RWPE1 (cell line): ENCODE measurements around the gene CYP2W1.
A peak's percentile ranks its signal among the peaks of the same experiment; 100 is the strongest.

Source experiments
- CTCF ChIA-PET: fragments of 350-600 bp; sonication (Branson Sonifier 250); formaldehyde crosslinking; extraction: SDS; loops from one replicate; lab custom pipeline; 2021; lab: Yijun Ruan, JAX
- POLR2A ChIA-PET: fragments of 400-600 bp; formaldehyde crosslinking; extraction: SDS; loops from one replicate; lab custom pipeline; 2020; ENCODE audit warnings: antibody characterized with exemption; ENCODE audit not compliant: low non-redundant PET; lab: Yijun Ruan, JAX
- DNase-seq: peaks from one replicate; pipeline ENCODE4 v3.0.0; 2012; ENCODE audit warnings: low spot score
- H3K27ac ChIP-seq: fragments of 450-650 bp; 2 replicates; pipeline ENCODE4 v1.5.1; 2017
- TF ChIP-seq, protein P1 (sequence below): fragments of 450-650 bp; conservative IDR thresholded peaks from 2 replicates; pipeline ENCODE4 v1.5.1; 2017; ENCODE audit warnings: low read depth, mild to moderate bottlenecking

Gene CYP2W1

DNA sequence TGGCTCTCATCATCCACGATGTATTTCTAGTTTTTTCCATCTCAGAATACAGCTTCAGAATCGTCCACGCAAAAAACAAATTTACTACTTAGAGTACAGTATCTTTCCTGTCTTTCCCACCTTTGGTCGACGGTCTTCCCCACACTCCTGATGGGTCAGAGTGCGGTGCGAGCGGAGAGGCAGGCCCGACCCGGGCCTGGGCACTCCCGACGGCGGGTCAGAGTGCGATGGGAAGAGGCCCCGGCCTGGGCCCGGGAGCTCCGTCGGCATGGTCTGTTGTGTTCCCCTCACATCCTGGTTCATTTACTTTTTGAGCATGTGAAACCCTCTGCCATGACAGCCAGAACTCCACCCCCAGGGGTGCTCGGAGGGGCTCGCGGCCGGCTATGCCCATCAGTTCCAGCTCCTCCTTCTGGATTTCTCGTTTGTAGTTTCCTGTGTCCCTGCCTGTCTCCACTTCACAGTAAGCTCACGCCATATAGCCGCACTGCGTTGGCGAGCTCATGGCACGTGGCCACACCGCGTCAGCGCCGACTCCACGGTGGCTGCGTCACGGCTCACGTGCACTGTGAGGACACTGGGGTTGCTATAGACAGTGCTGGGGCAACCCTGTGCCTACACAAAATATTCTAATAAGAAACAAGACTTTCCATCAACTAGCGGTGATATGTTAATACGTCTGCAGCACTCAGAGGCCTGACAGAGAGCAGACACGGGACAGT, 15.5 kb upstream of the CYP2W1 start:
- CTCF ChIA-PET = interaction anchor here (0.7 to 1.2 kb wide), 3 partner anchors 13 to 508 kb away, joined by 3 read pairs; partner anchors contain the start of gene ADAP1
- POLR2A ChIA-PET = no interaction called here
- peak overlapping the region; percentile 48 for H3K27ac ChIP-seq
- no peak for DNase-seq
- TF ChIP-seq, protein P1, sequence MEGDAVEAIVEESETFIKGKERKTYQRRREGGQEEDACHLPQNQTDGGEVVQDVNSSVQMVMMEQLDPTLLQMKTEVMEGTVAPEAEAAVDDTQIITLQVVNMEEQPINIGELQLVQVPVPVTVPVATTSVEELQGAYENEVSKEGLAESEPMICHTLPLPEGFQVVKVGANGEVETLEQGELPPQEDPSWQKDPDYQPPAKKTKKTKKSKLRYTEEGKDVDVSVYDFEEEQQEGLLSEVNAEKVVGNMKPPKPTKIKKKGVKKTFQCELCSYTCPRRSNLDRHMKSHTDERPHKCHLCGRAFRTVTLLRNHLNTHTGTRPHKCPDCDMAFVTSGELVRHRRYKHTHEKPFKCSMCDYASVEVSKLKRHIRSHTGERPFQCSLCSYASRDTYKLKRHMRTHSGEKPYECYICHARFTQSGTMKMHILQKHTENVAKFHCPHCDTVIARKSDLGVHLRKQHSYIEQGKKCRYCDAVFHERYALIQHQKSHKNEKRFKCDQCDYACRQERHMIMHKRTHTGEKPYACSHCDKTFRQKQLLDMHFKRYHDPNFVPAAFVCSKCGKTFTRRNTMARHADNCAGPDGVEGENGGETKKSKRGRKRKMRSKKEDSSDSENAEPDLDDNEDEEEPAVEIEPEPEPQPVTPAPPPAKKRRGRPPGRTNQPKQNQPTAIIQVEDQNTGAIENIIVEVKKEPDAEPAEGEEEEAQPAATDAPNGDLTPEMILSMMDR = no peak

DNA sequence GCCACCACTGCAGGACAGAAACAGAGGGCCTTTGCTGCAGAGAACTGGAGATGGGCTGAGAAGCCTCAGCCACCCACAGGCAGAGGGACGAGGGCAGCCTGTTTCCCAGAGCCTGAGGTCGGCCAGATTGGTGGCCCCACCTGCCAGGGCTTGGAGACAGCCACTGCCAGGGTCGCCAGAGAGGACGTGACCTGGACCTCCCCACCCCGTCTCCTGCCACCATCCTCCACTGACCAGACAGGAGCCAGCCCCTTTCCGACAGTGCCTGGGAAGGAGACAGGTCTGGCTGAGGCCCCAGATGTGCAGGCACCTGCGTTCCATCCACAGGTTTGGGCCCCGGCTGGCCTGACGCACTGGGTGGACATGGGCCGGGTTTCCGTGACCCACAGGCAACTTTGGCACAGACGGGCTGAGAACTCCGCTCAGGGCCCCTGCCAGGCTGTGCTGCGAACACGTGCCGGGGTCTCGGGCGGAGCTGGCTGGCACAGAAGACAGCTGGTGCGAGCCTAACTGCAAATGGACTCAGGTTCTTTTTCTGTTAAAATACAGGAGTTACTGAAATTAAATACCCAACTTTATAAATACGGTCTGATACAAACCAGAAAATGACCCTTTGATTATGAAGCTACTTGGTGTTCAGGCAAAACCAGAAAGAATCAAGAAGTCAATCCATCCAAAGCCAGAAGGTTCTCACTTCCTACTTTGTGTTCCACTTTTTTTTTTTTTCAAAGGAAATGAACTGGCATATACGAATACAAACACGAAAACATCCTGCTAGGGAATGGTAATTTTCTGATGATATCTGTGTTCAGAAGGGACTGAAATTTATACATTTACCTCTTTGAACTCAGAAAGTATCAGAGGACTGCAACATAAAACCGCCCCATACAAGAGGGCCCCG, 14.5 kb upstream of the CYP2W1 start:
- DNase-seq = no peak
- CTCF ChIA-PET = interaction anchor here (0.6 to 0.7 kb wide), 2 partner anchors 55 to 59 kb away, joined by 3 to 4 read pairs; no protein-coding TSS in a partner anchor
- TF ChIP-seq, protein P1 = no peak
- POLR2A ChIA-PET = no interaction called here
- peak overlapping the region; percentile 48; the same call in 1 of the 2 replicates for H3K27ac ChIP-seq

DNA sequence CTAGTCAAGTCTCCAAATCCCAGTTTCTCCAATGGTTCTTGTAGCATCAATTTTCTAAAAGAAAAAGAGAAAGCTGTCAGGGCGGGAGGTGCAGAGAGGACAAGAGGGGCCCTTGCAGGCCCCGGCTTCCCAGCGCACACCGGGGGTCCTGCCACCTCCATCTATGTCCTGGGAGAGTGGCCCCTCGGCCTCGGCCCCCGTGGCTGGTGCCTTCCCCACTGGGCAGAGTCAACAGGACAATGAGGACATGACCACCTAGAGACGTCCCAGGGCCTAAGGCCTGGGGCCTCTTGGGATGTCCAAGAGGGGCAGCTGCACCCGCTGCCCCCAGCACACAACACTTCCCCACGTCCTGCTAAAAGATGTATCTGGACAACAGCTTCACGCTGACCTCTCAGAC, 13.6 kb upstream of the CYP2W1 start:
- H3K27ac ChIP-seq = no peak overlapping the region
- TF ChIP-seq, protein P1 = no peak
- ChIA-PET CTCF (no interaction called here), POLR2A (no interaction called here)
- DNase-seq = no peak

DNA sequence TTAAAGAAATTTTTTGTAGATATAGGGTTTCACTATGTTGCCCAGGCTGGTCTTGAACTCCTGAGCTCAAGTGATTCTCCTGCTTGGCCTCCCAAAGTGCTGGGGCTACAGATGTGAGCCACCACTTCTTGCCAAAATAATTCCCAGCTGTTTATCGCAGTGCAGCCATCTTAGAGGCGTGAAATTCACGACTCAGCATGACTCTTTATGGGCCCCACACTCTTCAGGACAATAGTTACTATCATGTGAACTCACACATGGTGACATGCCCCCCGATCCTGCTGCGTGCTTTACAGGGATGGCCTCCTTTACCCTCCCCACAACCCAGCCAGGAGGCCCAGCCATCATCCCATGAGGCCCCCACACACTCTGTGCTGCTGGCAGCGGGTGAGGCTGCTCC, 12.2 kb upstream of the CYP2W1 start:
- DNase-seq = no peak
- TF ChIP-seq, protein P1 = no peak
- POLR2A ChIA-PET = no interaction called here
- peak overlapping the region; percentile 16; the same call in 1 of the 2 replicates for H3K27ac ChIP-seq
- CTCF ChIA-PET = interaction anchor here (0.5 kb wide), 1 partner anchor 411 kb away, joined by 3 read pairs; no protein-coding TSS in a partner anchor

DNA sequence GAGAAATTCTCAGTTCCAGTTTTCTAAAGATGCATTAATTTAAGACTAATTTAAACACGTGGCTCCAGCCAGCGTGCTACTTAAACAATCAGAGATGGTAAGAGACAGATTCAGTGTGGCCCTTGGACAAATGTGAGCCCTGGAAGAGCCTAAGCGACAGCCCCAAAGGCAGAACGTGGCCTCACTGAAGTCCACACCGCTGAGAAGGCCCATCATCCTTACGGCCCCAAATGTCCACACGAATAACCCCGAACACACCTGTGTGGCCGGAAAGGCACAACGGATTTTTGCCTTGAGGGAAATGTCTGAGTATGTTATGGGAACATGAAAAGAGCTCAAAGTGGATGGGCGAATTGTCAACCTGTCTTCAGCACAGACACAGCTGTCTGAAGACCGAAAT, 10.9 kb upstream of the CYP2W1 start:
- no peak overlapping the region for H3K27ac ChIP-seq
- ChIA-PET CTCF (interaction anchor here (0.6 to 1.1 kb wide), 3 partner anchors 93 to 287 kb away, joined by 3 to 4 read pairs (median 4); no protein-coding TSS in a partner anchor), POLR2A (no interaction called here)
- TF ChIP-seq, protein P1 = no peak
- no peak for DNase-seq
